Colonic mucosa (tissue), 4 donors: Measurements from ENCODE around the gene CELSR1. TPM values are rescaled to one million over a fixed set of nuclear protein-coding genes. Genes with fewer than 3 reads are reported as not detected.

Experiments used
- DNase-seq: peaks from one replicate; pipeline ENCODE4 v3.0.0-alpha.2; 2020
- H3K27ac ChIP-seq: fragments of 200-600 bp; one replicate; pipeline ENCODE4 v1.8.0; 2021
- H3K27me3 ChIP-seq: fragments of 200-600 bp; one replicate; pipeline ENCODE4 v1.8.0; 2021
- H3K36me3 ChIP-seq: fragments of 200-600 bp; one replicate; pipeline ENCODE4 v1.8.0; 2021
- H3K4me1 ChIP-seq: fragments of 200-600 bp; one replicate; pipeline ENCODE4 v1.8.0; 2021; ENCODE audit warnings: mild to moderate bottlenecking
- H3K4me3 ChIP-seq: fragments of 200-600 bp; one replicate; pipeline ENCODE4 v1.8.0; 2021
- H3K9ac ChIP-seq, 2 donors: one replicate each; pipeline ENCODE4 v1.7.0; 2013; ENCODE audit warnings: control low read depth in 2 of 2, low read depth in 2 of 2, low read length in 2 of 2
- H3K9me3 ChIP-seq: fragments of 200-600 bp; one replicate; pipeline ENCODE4 v1.8.0; 2021
- intact Hi-C: fragments of 100-400 bp; cut with DNase I; formaldehyde crosslinking; loops from one replicate; pipeline ENCODE4 v1.14.1; 2022
- total RNA-seq, 2 donors: library from RNA; stranded (reverse); fragmentation: NEBNext Ultra II Directional in 1 of 2; extraction: Animal tissue kit (Norgen Biotek cat#: 25700) in 1 of 2; gene quantifications; one replicate each; pipeline ENCODE4 v1.2.1, GENCODE V29; 2021
- TF ChIP-seq, protein P1 (sequence below): fragments of 200-600 bp; IDR thresholded peaks from one replicate; pipeline ENCODE4 v1.8.0; 2022; ENCODE audit warnings: antibody characterized with exemption, mild to moderate bottlenecking
- donor health status: healthy.
- donor health status: DM: no; HTN: no; CAD: no.
- donor health status: DM: no; HTN: no; CAD: no.

CELSR1 gene
- total RNA-seq, 2 donors from 2014 or later: 2.7 to 7.8 TPM

DNA sequence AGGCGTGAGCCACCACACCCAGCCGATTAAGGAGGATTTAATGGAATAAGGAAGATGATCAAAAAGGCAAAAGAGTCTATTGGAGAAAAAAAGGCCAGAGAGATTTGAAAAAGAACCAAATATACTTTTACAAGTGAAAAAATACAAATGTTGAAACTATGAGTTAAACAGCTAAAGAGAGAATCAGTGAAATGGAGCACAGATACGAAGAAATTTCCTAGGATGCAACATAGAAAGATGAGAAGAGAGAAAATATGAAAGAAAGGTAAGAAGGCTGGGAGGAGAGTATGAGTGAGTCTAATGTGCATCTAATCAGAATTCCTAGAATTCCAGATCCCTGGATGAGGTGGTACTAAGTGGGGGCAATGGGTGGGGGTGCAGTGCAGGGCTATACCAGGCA, 19.4 kb upstream of the CELSR1 start:
- H3K27me3 ChIP-seq: no peaks in the 10 kb centered on the region
- intact Hi-C loops: no loop called here
- no peaks in the 10 kb centered on the region for H3K36me3 ChIP-seq
- no peak overlapping the region for H3K27ac ChIP-seq
- H3K4me3 ChIP-seq: no peak overlapping the region
- no peaks in the 10 kb centered on the region for H3K9me3 ChIP-seq
- no peaks in the 10 kb centered on the region for H3K4me1 ChIP-seq
- H3K9ac ChIP-seq: no peak overlapping the region
- DNase-seq: no peak
- TF ChIP-seq, protein P1, sequence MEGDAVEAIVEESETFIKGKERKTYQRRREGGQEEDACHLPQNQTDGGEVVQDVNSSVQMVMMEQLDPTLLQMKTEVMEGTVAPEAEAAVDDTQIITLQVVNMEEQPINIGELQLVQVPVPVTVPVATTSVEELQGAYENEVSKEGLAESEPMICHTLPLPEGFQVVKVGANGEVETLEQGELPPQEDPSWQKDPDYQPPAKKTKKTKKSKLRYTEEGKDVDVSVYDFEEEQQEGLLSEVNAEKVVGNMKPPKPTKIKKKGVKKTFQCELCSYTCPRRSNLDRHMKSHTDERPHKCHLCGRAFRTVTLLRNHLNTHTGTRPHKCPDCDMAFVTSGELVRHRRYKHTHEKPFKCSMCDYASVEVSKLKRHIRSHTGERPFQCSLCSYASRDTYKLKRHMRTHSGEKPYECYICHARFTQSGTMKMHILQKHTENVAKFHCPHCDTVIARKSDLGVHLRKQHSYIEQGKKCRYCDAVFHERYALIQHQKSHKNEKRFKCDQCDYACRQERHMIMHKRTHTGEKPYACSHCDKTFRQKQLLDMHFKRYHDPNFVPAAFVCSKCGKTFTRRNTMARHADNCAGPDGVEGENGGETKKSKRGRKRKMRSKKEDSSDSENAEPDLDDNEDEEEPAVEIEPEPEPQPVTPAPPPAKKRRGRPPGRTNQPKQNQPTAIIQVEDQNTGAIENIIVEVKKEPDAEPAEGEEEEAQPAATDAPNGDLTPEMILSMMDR: no peak

GRCh38 chr22:46553189-46553588, 15.8 kb upstream of the CELSR1 start:
- DNase-seq: no peak
- Histone ChIP-seq H3K27me3 (no peaks in the 10 kb centered on the region), H3K9me3 (no peaks in the 10 kb centered on the region), H3K9ac (no peak overlapping the region), H3K4me1 (no peaks in the 10 kb centered on the region), H3K27ac (no peak overlapping the region), H3K36me3 (no peaks in the 10 kb centered on the region), H3K4me3 (no peak overlapping the region)
- TF ChIP-seq, protein P1: no peak
- intact Hi-C loops: no loop called here

GRCh38 chr22:46551996-46552395, 14.6 kb upstream of the CELSR1 start:
- no peaks in the 10 kb centered on the region for H3K27me3 ChIP-seq
- H3K9me3 ChIP-seq: no peaks in the 10 kb centered on the region
- intact Hi-C loops: no loop called here
- no peaks in the 10 kb centered on the region for H3K36me3 ChIP-seq
- H3K9ac ChIP-seq: no peak overlapping the region
- H3K27ac ChIP-seq: no peak overlapping the region
- no peak for DNase-seq
- H3K4me1 ChIP-seq: no peaks in the 10 kb centered on the region
- TF ChIP-seq, protein P1: no peak
- H3K4me3 ChIP-seq: no peak overlapping the region

GRCh38 chr22:46551321-46551720, 13.9 kb upstream of the CELSR1 start:
- no peak for DNase-seq

GRCh38 chr22:46549971-46550641, 12.7 kb upstream of the CELSR1 start:
- Histone ChIP-seq H3K27me3 (no peaks in the 10 kb centered on the region), H3K9me3 (no peaks in the 10 kb centered on the region), H3K4me3 (no peak overlapping the region), H3K36me3 (no peaks in the 10 kb centered on the region), H3K27ac (no peak overlapping the region), H3K4me1 (no peaks in the 10 kb centered on the region), H3K9ac (no peak overlapping the region)
- no peak for DNase-seq
- TF ChIP-seq, protein P1: no peak
- intact Hi-C loops: no loop called here

More at GRCh38 chr22:46551321-46551720, 13.9 kb upstream of the CELSR1 start:
- no peaks in the 10 kb centered on the region for H3K9me3 ChIP-seq
- no peak overlapping the region for H3K27ac ChIP-seq
- no peaks in the 10 kb centered on the region for H3K4me1 ChIP-seq
- no peak overlapping the region for H3K4me3 ChIP-seq
- no peaks in the 10 kb centered on the region for H3K27me3 ChIP-seq
- TF ChIP-seq, protein P1: no peak
- no peaks in the 10 kb centered on the region for H3K36me3 ChIP-seq
- intact Hi-C loops: no loop called here
- H3K9ac ChIP-seq: no peak overlapping the region
